GM12878 (cell line): ENCODE results near the gene PDGFD. TPM values are rescaled to one million over a fixed set of nuclear protein-coding genes. Genes with fewer than 3 reads are reported as not detected.

Experiments used
- ATAC-seq: fragments of 200-7000 bp; cut with Tn5 transposase; 3 replicates; pipeline ENCODE4 v1.9.1; 2020; ENCODE audit warnings: mild to moderate bottlenecking, moderate library complexity
- BruUV-seq: library from RNA; stranded (reverse); fragments of 400-500 nt; replicated peaks from 2 replicates; lab custom pipeline; 2021; lab: Mats Ljungman, UMichigan
- CTCF ChIA-PET: fragments of 300-600 bp; sonication (Branson Sonifier 250); formaldehyde crosslinking; extraction: SDS; loops from one replicate; lab custom pipeline; 2021; ENCODE audit warnings: inconsistent platforms; lab: Yijun Ruan, JAX
- POLR2A ChIA-PET: fragments of 350-600 bp; formaldehyde crosslinking; extraction: SDS; loops from one replicate; lab custom pipeline; 2021; ENCODE audit warnings: inconsistent platforms; lab: Charles Lee
- RAD21 ChIA-PET: fragments of 300-600 bp; sonication (Branson Sonifier 250); formaldehyde crosslinking; loops from one replicate; lab custom pipeline; 2023; ENCODE audit warnings: antibody characterized with exemption; ENCODE audit not compliant: unreplicated experiment; lab: Charles Lee
- SMC1A ChIA-PET: fragments of 300-600 bp; sonication (Branson Sonifier 250); formaldehyde crosslinking; loops from one replicate; lab custom pipeline; 2023; ENCODE audit not compliant: unreplicated experiment, uncharacterized antibody; lab: Charles Lee
- DNase-seq: peaks from one replicate; pipeline ENCODE4 v3.0.0-alpha.2; 2011; ENCODE audit warnings: low read depth, low spot score
- FAIRE-seq: peaks from 3 replicates; lab custom pipeline; 2011; peaks lifted over from hg19 to GRCh38; lab: Jason Lieb, UNC
- H2AFZ ChIP-seq: 2 replicates; pipeline ENCODE4 v1.6.0; 2011; ENCODE audit warnings: low read depth, low read length, control low read depth; ENCODE audit not compliant: control insufficient read depth
- H3K27ac ChIP-seq: 2 replicates; pipeline ENCODE4 v1.5.1; 2011; ENCODE audit warnings: control low read depth; ENCODE audit not compliant: control insufficient read depth, insufficient read depth
- H3K27me3 ChIP-seq, 2 experiments: replicated peaks in 1 of 2; 2 replicates each; pipeline versions ENCODE4 v1.6.0 to v1.6.1; 2011; ENCODE audit warnings: low read length in 1 of 2; ENCODE audit not compliant: control insufficient read depth in 2 of 2, insufficient read depth in 2 of 2
- H3K36me3 ChIP-seq, 2 experiments: 2 replicates each; pipeline ENCODE4 v1.5.1; 2011; ENCODE audit warnings: low read length in 1 of 2; ENCODE audit not compliant: control insufficient read depth in 2 of 2, insufficient read depth in 2 of 2
- H3K4me1 ChIP-seq: 2 replicates; pipeline ENCODE4 v1.6.1; 2011; ENCODE audit warnings: mild to moderate bottlenecking, low read length, moderate library complexity, mixed read lengths; ENCODE audit not compliant: control insufficient read depth, insufficient read depth
- H3K4me2 ChIP-seq: 2 replicates; pipeline ENCODE4 v1.6.0; 2011; ENCODE audit warnings: control low read depth; ENCODE audit not compliant: control insufficient read depth, insufficient read depth
- H3K4me3 ChIP-seq: fragments of 200-600 bp; sonication (generic); 2 replicates; pipeline ENCODE4 v1.5.1; 2016
- H3K79me2 ChIP-seq: 2 replicates; pipeline ENCODE4 v1.6.0; 2011; ENCODE audit warnings: low read length; ENCODE audit not compliant: control insufficient read depth, insufficient read depth
- H3K9ac ChIP-seq: 2 replicates; pipeline ENCODE4 v1.8.0; 2011; ENCODE audit warnings: low read length, control low read depth, mixed read lengths; ENCODE audit not compliant: control insufficient read depth, insufficient read depth
- H3K9me3 ChIP-seq: replicated peaks from 3 replicates; pipeline ENCODE4 v1.5.1; 2011; ENCODE audit warnings: mild to moderate bottlenecking, low read length; ENCODE audit not compliant: control insufficient read depth, insufficient read depth
- H4K20me1 ChIP-seq: 2 replicates; pipeline ENCODE4 v1.6.0; 2011; ENCODE audit not compliant: control insufficient read depth, insufficient read depth
- BRCA1 ChIP-seq: IDR thresholded peaks from 2 replicates; pipeline ENCODE4 v1.6.1; 2011; ENCODE audit warnings: low read depth, low read length, improper control_type of control experiment
- CHD4 ChIP-seq: fragments of 200-600 bp; sonication (generic); IDR thresholded peaks from 2 replicates; pipeline ENCODE4 v1.6.1; 2016; ENCODE audit warnings: mild to moderate bottlenecking
- E4F1 ChIP-seq: fragments of 450-650 bp; IDR thresholded peaks from 2 replicates; pipeline ENCODE4 v1.6.1; 2018; ENCODE audit warnings: borderline replicate concordance, mild to moderate bottlenecking; ENCODE audit not compliant: partially characterized antibody
- EP300 ChIP-seq, 2 experiments: fragments of 150-350 bp in 1 of 2; IDR thresholded peaks; 2 replicates each; pipeline ENCODE4 v1.6.1; 2011 to 2012; ENCODE audit warnings: low read depth in 2 of 2, low read length in 2 of 2, borderline replicate concordance in 1 of 2, improper control_type of control experiment in 1 of 2, inconsistent platforms in 1 of 2; ENCODE audit not compliant: control insufficient read depth in 1 of 2
- EZH2 ChIP-seq: IDR thresholded peaks from 2 replicates; pipeline ENCODE4 v1.6.1; 2012; ENCODE audit warnings: low read depth, mild to moderate bottlenecking, control low read depth, inconsistent platforms, low read length, borderline replicate concordance; ENCODE audit not compliant: control insufficient read depth
- HCFC1 ChIP-seq: fragments of 150-350 bp; IDR thresholded peaks from 2 replicates; pipeline ENCODE4 v1.6.1; 2014; ENCODE audit warnings: low read length
- IRF4 ChIP-seq: IDR thresholded peaks from 2 replicates; pipeline ENCODE4 v1.6.1; 2011; ENCODE audit warnings: low read depth, low read length
- JUND ChIP-seq: IDR thresholded peaks from 2 replicates; pipeline ENCODE4 v1.6.1; 2012; ENCODE audit warnings: low read depth, mild to moderate bottlenecking, low read length, improper control_type of control experiment, moderate library complexity
- NFYA ChIP-seq: IDR thresholded peaks from 2 replicates; pipeline ENCODE4 v1.6.1; 2011; ENCODE audit warnings: low read depth, mild to moderate bottlenecking, low read length, improper control_type of control experiment, borderline replicate concordance
- NRF1 ChIP-seq: conservative IDR thresholded peaks from 2 replicates; pipeline ENCODE4 v1.6.1; 2011; ENCODE audit warnings: mild to moderate bottlenecking, low read depth, low read length, improper control_type of control experiment
- PKNOX1 ChIP-seq: fragments of 450-650 bp; IDR thresholded peaks from 2 replicates; pipeline ENCODE4 v1.6.1; 2016; ENCODE audit warnings: mild to moderate bottlenecking
- RBBP5 ChIP-seq: fragments of 200-600 bp; sonication (generic); conservative IDR thresholded peaks from 2 replicates; pipeline ENCODE4 v1.6.1; 2016
- SREBF2 ChIP-seq: IDR thresholded peaks from 2 replicates; pipeline ENCODE4 v1.6.1; 2012; ENCODE audit warnings: mild to moderate bottlenecking, low read length
- SUPT20H ChIP-seq: IDR thresholded peaks from 2 replicates; pipeline ENCODE4 v1.6.1; 2011; ENCODE audit warnings: low read depth, mild to moderate bottlenecking, low read length, moderate library complexity, borderline replicate concordance; ENCODE audit not compliant: control insufficient read depth
- TCF7 ChIP-seq: IDR thresholded peaks from 2 replicates; pipeline ENCODE4 v1.6.1; 2014; ENCODE audit warnings: antibody characterized with exemption, borderline replicate concordance
- YY1 ChIP-seq: IDR thresholded peaks from 2 replicates; pipeline ENCODE4 v1.6.1; 2011; ENCODE audit warnings: low read depth, mild to moderate bottlenecking, low read length
- ZNF24 ChIP-seq: fragments of 450-650 bp; IDR thresholded peaks from 2 replicates; pipeline ENCODE4 v1.6.1; 2017; ENCODE audit warnings: antibody characterized with exemption, mild to moderate bottlenecking
- WGBS: methylation state at CpG from one replicate; pipeline ENCODE4 v1.1.6; 2016; ENCODE audit warnings: low lambda C conversion rate; ENCODE audit not compliant: insufficient replicate concordance, insufficient coverage; ENCODE audit errors: missing lambda C conversion rate; 5-methylcytosine and 5-hydroxymethylcytosine counted together
- in situ Hi-C: fragments of 300-500 bp; cut with MboI; formaldehyde crosslinking; loops from 9 replicates; pipeline ENCODE4 v1.14.3; 2018; ENCODE audit warnings: mixed read lengths
- intact Hi-C: fragments of 100-400 bp; cut with micrococcal nuclease; formaldehyde crosslinking; loops from one replicate; pipeline ENCODE4 v1.14.2; 2022; ENCODE audit not compliant: unreplicated experiment
- polyA plus RNA-seq, 11 experiments: library from polyadenylated mRNA; depleted of rRNA in 4 of 11; unstranded in 6 of 11; stranded (reverse) in 5 of 11; fragments of >200 nt; fragmentation: Nextera tagmentation in 4 of 11; fragmentation: Illumina TruSeq in 1 of 11; extraction: Ambion mirVana in 4 of 11; extraction: Trizol in 1 of 11; gene quantifications; 1 replicate in 1 of 11; 2 replicates in 10 of 11; pipeline versions ENCODE4 v1.2.1 to v1.2.3, GENCODE V29; 2011 to 2016; ENCODE audit warnings: inconsistent platforms in 2 of 11, missing spikeins in 2 of 11, low read depth in 1 of 11
- total RNA-seq, 4 experiments: library from RNA; depleted of rRNA in 3 of 4; stranded (reverse); fragments of >200 nt in 3 of 4; fragmentation: Illumina TruSeq in 1 of 4; extraction: Trizol in 1 of 4; gene quantifications; 2 replicates each; pipeline versions ENCODE4 v1.2.1 to v1.2.3, GENCODE V29; 2013 to 2021

The PDGFD gene
- total and polyA plus RNA-seq, 10 of the 15 experiments (the other 5 are each of a cell fraction or from before 2014, with no cell fraction given) = 0.05 to 0.13 TPM; not detected in 8

GRCh38 chr11:104199053-104199452 lies 35.1 kb upstream of the PDGFD start:
- 42% methylated on average over 1 of the region's 1 CpG for WGBS
- Histone ChIP-seq H3K9ac (no peak overlapping the region), H3K4me1 (no peaks in the 10 kb centered on the region), H3K9me3 (no peaks in the 10 kb centered on the region), H4K20me1 (no peaks in the 10 kb centered on the region), H2AFZ (no peak overlapping the region), H3K79me2 (no peaks in the 10 kb centered on the region), H3K4me2 (no peak overlapping the region), H3K36me3 (no peaks in the 10 kb centered on the region), H3K27me3 (no peaks in the 10 kb centered on the region), H3K27ac (no peak overlapping the region), H3K4me3 (no peak overlapping the region)
- ChIA-PET POLR2A (no interaction called here), SMC1A (no interaction called here), RAD21 (no interaction called here), CTCF (no interaction called here)
- no TSS peak for BruUV-seq
- intact Hi-C loops (no loop called here), in situ Hi-C loops (no loop called here)
- FAIRE-seq (no peak), ATAC-seq (no peak), DNase-seq (no peak)
- TF ChIP-seq IRF4 = no peak
- no peak for TF ChIP-seq CHD4
- TF ChIP-seq YY1 = no peak
- no peak for TF ChIP-seq EP300 (IDR thresholded peaks at IDR 0.05; ENCODE audit: borderline replicate concordance in 1 of 2, control insufficient read depth in 1 of 2, low read depth in 2 of 2, low read length in 2 of 2)
- TF ChIP-seq SUPT20H = no peak
- no peak for TF ChIP-seq JUND
- no peak for TF ChIP-seq SREBF2
- no peak for TF ChIP-seq EZH2
- TF ChIP-seq RBBP5 = no peak

- Histone ChIP-seq H3K27ac (no peak overlapping the region), H3K9me3 (no peaks in the 10 kb centered on the region), H3K36me3 (no peaks in the 10 kb centered on the region), H3K4me3 (no peak overlapping the region), H3K9ac (no peak overlapping the region), H2AFZ (no peak overlapping the region), H3K27me3 (no peaks in the 10 kb centered on the region), H3K79me2 (no peaks in the 10 kb centered on the region), H3K4me1 (no peaks in the 10 kb centered on the region), H4K20me1 (no peaks in the 10 kb centered on the region), H3K4me2 (no peak overlapping the region)
- ChIA-PET SMC1A (no interaction called here), CTCF (interaction anchor here (0.7 to 1.2 kb wide), 3 partner anchors 14 to 1120 kb away, joined by 3 read pairs; no protein-coding TSS in a partner anchor), POLR2A (no interaction called here), RAD21 (no interaction called here)
- in situ Hi-C loops = no loop called here
- no TSS peak for BruUV-seq
- intact Hi-C loops = no loop called here
- no peak for DNase-seq
- ATAC-seq = no peak
- WGBS = 0% methylated on average over 2 of the region's 2 CpGs
- no peak for FAIRE-seq
- TF ChIP-seq PKNOX1 = no peak
- no peak for TF ChIP-seq IRF4
- TF ChIP-seq HCFC1 = no peak
- no peak for TF ChIP-seq TCF7
- no peak for TF ChIP-seq ZNF24
- TF ChIP-seq NRF1 = no peak
- TF ChIP-seq CHD4 = no peak
- no peak for TF ChIP-seq E4F1
- no peak for TF ChIP-seq NFYA
- no peak for TF ChIP-seq BRCA1
These were observed 34.6 kb upstream of the PDGFD start for GRCh38 chr11:104198576-104198975.
